Immature natural killer cell (primary cell): Measurements from ENCODE around the gene SUPT5H. TPM values are rescaled to one million over a fixed set of nuclear protein-coding genes. Genes with fewer than 3 reads are reported as not detected.

Experiments used
- DNase-seq, 3 donors: peaks; one replicate each; pipeline ENCODE4 v3.0.0; 2022; ENCODE audit warnings: mixed read lengths in 1 of 3
- H3K27ac Mint-ChIP-seq, 6 donors: one replicate each; pipeline ENCODE4 v1.8.0; 2020; ENCODE audit warnings: mixed read lengths in 6 of 6, mild to moderate bottlenecking in 5 of 6, inconsistent platforms in 4 of 6, moderate library complexity in 3 of 6
- H3K27me3 Mint-ChIP-seq, 3 donors: one replicate each; pipeline ENCODE4 v1.8.0; 2020 to 2021; ENCODE audit warnings: low read depth in 3 of 3, mild to moderate bottlenecking in 3 of 3, mixed read lengths in 3 of 3, moderate library complexity in 3 of 3, inconsistent platforms in 1 of 3
- H3K36me3 Mint-ChIP-seq, 3 donors: one replicate each; pipeline ENCODE4 v1.8.0; 2020; ENCODE audit warnings: mixed read lengths in 3 of 3, inconsistent platforms in 2 of 3, mild to moderate bottlenecking in 2 of 3
- H3K4me1 Mint-ChIP-seq, 2 donors: one replicate each; pipeline ENCODE4 v1.8.0; 2020; ENCODE audit warnings: inconsistent platforms in 2 of 2, mild to moderate bottlenecking in 2 of 2, mixed read lengths in 2 of 2, moderate library complexity in 1 of 2
- H3K4me3 Mint-ChIP-seq, 5 donors: one replicate each; pipeline ENCODE4 v1.8.0; 2020; ENCODE audit warnings: mild to moderate bottlenecking in 5 of 5, mixed read lengths in 5 of 5, inconsistent platforms in 3 of 5, moderate library complexity in 3 of 5
- H3K9me3 Mint-ChIP-seq, 6 donors: one replicate each; pipeline ENCODE4 v1.8.0; 2020; ENCODE audit warnings: mild to moderate bottlenecking in 6 of 6, mixed read lengths in 6 of 6, inconsistent platforms in 4 of 6, moderate library complexity in 3 of 6
- polyA plus RNA-seq, 3 donors: library from polyadenylated mRNA; unstranded; fragments of 300-500 nt; fragmentation: Illumina TruSeq; gene quantifications; one replicate each; pipeline ENCODE4 v1.2.3, GENCODE V29; 2021

SUPT5H gene
- polyA plus RNA-seq, 3 donors from 2014 or later, result 30.5 to 114 (median 67.0) TPM

GRCh38 chr19:39506944-39507714, 61.7 kb downstream of the SUPT5H start:
- H3K27me3 Mint-ChIP-seq, result peaks cover 18 to 31% (median 26%) of the 10 kb centered on the region in 3 donors
- H3K27ac Mint-ChIP-seq, result no peak overlapping the region
- H3K4me1 Mint-ChIP-seq, result peaks cover 20 to 21% of the 10 kb centered on the region in 2 donors
- peak overlapping the region; percentile 62 to 78 (median 70) for H3K4me3 Mint-ChIP-seq
- DNase-seq, result peak; percentile 17 to 42 (median 22)
- H3K9me3 Mint-ChIP-seq, result peaks cover 0 to 4% (median 0%) of the 10 kb centered on the region in 6 donors
- H3K36me3 Mint-ChIP-seq, result no peaks in the 10 kb centered on the region

GRCh38 chr19:39507715-39508364, 62.5 kb downstream of the SUPT5H start:
- DNase-seq, result no peak
- Mint-ChIP-seq H3K27ac (no peak overlapping the region), H3K9me3 (peaks cover 0 to 4% (median 0%) of the 10 kb centered on the region in 6 donors), H3K4me1 (peaks cover 20 to 21% of the 10 kb centered on the region in 2 donors), H3K27me3 (peaks cover 20 to 37% (median 26%) of the 10 kb centered on the region in 3 donors), H3K4me3 (peak overlapping the region; percentile 55 to 76 (median 70)), H3K36me3 (no peaks in the 10 kb centered on the region)

GRCh38 chr19:39508629-39509028, 63.2 kb downstream of the SUPT5H start:
- Mint-ChIP-seq H3K4me3 (peak overlapping the region in 1 of 5 donors; percentile 76), H3K9me3 (peaks cover 0 to 4% (median 0%) of the 10 kb centered on the region in 6 donors), H3K27me3 (peaks cover 23 to 37% (median 24%) of the 10 kb centered on the region in 3 donors), H3K36me3 (no peaks in the 10 kb centered on the region), H3K4me1 (peaks cover 14 to 16% of the 10 kb centered on the region in 2 donors), H3K27ac (no peak overlapping the region)
- DNase-seq, result no peak

- Mint-ChIP-seq H3K27ac (no peak overlapping the region), H3K9me3 (peaks cover 0 to 4% (median 0%) of the 10 kb centered on the region in 6 donors), H3K27me3 (peaks cover 24 to 40% (median 27%) of the 10 kb centered on the region in 3 donors), H3K4me3 (no peak overlapping the region), H3K36me3 (no peaks in the 10 kb centered on the region), H3K4me1 (peaks cover 14 to 16% of the 10 kb centered on the region in 2 donors)
- no peak for DNase-seq
These were observed 63.9 kb downstream of the SUPT5H start for GRCh38 chr19:39509233-39509632.

GRCh38 chr19:39512988-39513387, 67.6 kb downstream of the SUPT5H start:
- no peak for DNase-seq
- Mint-ChIP-seq H3K27me3 (peaks cover 21 to 40% (median 27%) of the 10 kb centered on the region in 3 donors), H3K4me3 (no peak overlapping the region), H3K36me3 (peaks cover 0 to 5% (median 3%) of the 10 kb centered on the region in 3 donors), H3K9me3 (peaks cover 0 to 2% (median 0%) of the 10 kb centered on the region in 6 donors), H3K27ac (no peak overlapping the region), H3K4me1 (peaks cover 9% of the 10 kb centered on the region in 2 donors)

GRCh38 chr19:39514840-39515550, 69.6 kb downstream of the SUPT5H start, which contains the start of gene SELENOV:
SELENOV (plus strand) TSS chr19:39515139; CDS start chr19:39515213, 74 bp downstream.
- H3K27ac Mint-ChIP-seq, result no peak within 1 kb of the TSS
- H3K27me3 Mint-ChIP-seq, result peaks cover 13 to 36% (median 22%) of the 10 kb centered on the region in 3 donors

GRCh38 chr19:39515551-39516191, 70.3 kb downstream of the SUPT5H start:
- no peak for DNase-seq
- Mint-ChIP-seq H3K27me3 (peaks cover 13 to 36% (median 19%) of the 10 kb centered on the region in 3 donors), H3K4me1 (peaks cover 7% of the 10 kb centered on the region in 2 donors), H3K9me3 (peaks cover 0 to 2% (median 0%) of the 10 kb centered on the region in 6 donors), H3K27ac (no peak overlapping the region), H3K4me3 (peak overlapping the region in 2 of 5 donors; percentile 51 to 56), H3K36me3 (peaks cover 0 to 5% (median 3%) of the 10 kb centered on the region in 3 donors)

More at GRCh38 chr19:39514840-39515550, 69.6 kb downstream of the SUPT5H start, which contains the start of gene SELENOV:
- H3K9me3 Mint-ChIP-seq, result peaks cover 0 to 2% (median 0%) of the 10 kb centered on the region in 6 donors
- peaks cover 7% of the 10 kb centered on the region in 2 donors for H3K4me1 Mint-ChIP-seq
- H3K36me3 Mint-ChIP-seq, result peaks cover 0 to 5% (median 3%) of the 10 kb centered on the region in 3 donors
- no peak for DNase-seq
- peak within 1 kb of the TSS in 4 of 5 donors; percentile 4 to 66 (median 38) for H3K4me3 Mint-ChIP-seq

GRCh38 chr19:39516270-39516669, 70.9 kb downstream of the SUPT5H start:
- H3K9me3 Mint-ChIP-seq, result peaks cover 0 to 2% (median 0%) of the 10 kb centered on the region in 6 donors
- DNase-seq, result no peak
- H3K4me1 Mint-ChIP-seq, result peaks cover 7% of the 10 kb centered on the region in 2 donors
- peaks cover 13 to 36% (median 18%) of the 10 kb centered on the region in 3 donors for H3K27me3 Mint-ChIP-seq
- peaks cover 0 to 5% (median 3%) of the 10 kb centered on the region in 3 donors for H3K36me3 Mint-ChIP-seq
- no peak overlapping the region for H3K27ac Mint-ChIP-seq
- H3K4me3 Mint-ChIP-seq, result peak overlapping the region in 3 of 5 donors; percentile 18 to 56 (median 51)

- no peak overlapping the region for H3K27ac Mint-ChIP-seq
These were observed 72.0 kb downstream of the SUPT5H start for GRCh38 chr19:39517432-39517831.

GRCh38 chr19:39518458-39518857, 73.1 kb downstream of the SUPT5H start:
- Mint-ChIP-seq H3K9me3 (peaks cover 0 to 2% (median 0%) of the 10 kb centered on the region in 6 donors), H3K27me3 (peaks cover 11 to 25% (median 13%) of the 10 kb centered on the region in 3 donors), H3K27ac (no peak overlapping the region), H3K4me1 (peaks cover 7% of the 10 kb centered on the region in 2 donors), H3K36me3 (peaks cover 0 to 5% (median 3%) of the 10 kb centered on the region in 3 donors), H3K4me3 (no peak overlapping the region)
- no peak for DNase-seq

More at GRCh38 chr19:39517432-39517831, 72.0 kb downstream of the SUPT5H start:
- no peak for DNase-seq
- Mint-ChIP-seq H3K4me1 (peaks cover 7% of the 10 kb centered on the region in 2 donors), H3K4me3 (no peak overlapping the region), H3K36me3 (peaks cover 0 to 5% (median 3%) of the 10 kb centered on the region in 3 donors), H3K27me3 (peaks cover 13 to 31% (median 16%) of the 10 kb centered on the region in 3 donors), H3K9me3 (peaks cover 0 to 2% (median 0%) of the 10 kb centered on the region in 6 donors)

GRCh38 chr19:39518975-39519374, 73.6 kb downstream of the SUPT5H start:
- H3K9me3 Mint-ChIP-seq, result peaks cover 0 to 2% (median 0%) of the 10 kb centered on the region in 6 donors
- peaks cover 11 to 24% (median 12%) of the 10 kb centered on the region in 3 donors for H3K27me3 Mint-ChIP-seq
- H3K36me3 Mint-ChIP-seq, result peaks cover 0 to 5% (median 3%) of the 10 kb centered on the region in 3 donors
- peaks cover 7% of the 10 kb centered on the region in 2 donors for H3K4me1 Mint-ChIP-seq
- DNase-seq, result no peak
- H3K4me3 Mint-ChIP-seq, result no peak overlapping the region
- no peak overlapping the region for H3K27ac Mint-ChIP-seq

GRCh38 chr19:39520541-39521484, 75.4 kb downstream of the SUPT5H start:
- no peak overlapping the region for H3K4me3 Mint-ChIP-seq
- peaks cover 2 to 7% of the 10 kb centered on the region in 2 donors for H3K4me1 Mint-ChIP-seq
- H3K9me3 Mint-ChIP-seq, result peaks cover 0 to 2% (median 0%) of the 10 kb centered on the region in 6 donors
- H3K27ac Mint-ChIP-seq, result no peak overlapping the region
- no peak for DNase-seq
- H3K27me3 Mint-ChIP-seq, result peaks cover 7 to 15% (median 7%) of the 10 kb centered on the region in 3 donors
- H3K36me3 Mint-ChIP-seq, result peaks cover 0 to 5% (median 3%) of the 10 kb centered on the region in 3 donors
